Measurements from ENCODE around the gene GAS7.

Gene GAS7

DNA sequence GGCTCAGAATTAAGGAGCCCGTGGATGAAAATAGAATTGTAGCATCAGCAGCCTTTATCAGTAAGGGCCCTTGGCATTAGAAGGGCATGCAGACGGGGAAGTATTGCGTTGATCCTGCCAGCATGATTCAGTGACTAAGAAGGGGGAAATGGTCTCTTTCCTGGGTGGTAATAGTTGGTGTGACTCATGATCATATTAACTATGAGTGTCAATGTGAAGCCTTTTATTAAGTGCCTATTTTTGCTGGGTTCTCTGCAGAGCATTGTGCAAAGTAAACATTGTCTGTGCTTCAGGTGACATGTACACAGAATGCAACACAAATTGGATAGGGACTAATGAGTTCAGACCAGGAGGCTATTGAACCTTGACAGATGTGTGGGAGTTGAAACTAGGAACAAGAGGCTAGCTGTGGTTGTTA is 317.8 kb downstream of the GAS7 start:
- DNase-seq = peak; percentile 84 to 95 (median 88)

DNA sequence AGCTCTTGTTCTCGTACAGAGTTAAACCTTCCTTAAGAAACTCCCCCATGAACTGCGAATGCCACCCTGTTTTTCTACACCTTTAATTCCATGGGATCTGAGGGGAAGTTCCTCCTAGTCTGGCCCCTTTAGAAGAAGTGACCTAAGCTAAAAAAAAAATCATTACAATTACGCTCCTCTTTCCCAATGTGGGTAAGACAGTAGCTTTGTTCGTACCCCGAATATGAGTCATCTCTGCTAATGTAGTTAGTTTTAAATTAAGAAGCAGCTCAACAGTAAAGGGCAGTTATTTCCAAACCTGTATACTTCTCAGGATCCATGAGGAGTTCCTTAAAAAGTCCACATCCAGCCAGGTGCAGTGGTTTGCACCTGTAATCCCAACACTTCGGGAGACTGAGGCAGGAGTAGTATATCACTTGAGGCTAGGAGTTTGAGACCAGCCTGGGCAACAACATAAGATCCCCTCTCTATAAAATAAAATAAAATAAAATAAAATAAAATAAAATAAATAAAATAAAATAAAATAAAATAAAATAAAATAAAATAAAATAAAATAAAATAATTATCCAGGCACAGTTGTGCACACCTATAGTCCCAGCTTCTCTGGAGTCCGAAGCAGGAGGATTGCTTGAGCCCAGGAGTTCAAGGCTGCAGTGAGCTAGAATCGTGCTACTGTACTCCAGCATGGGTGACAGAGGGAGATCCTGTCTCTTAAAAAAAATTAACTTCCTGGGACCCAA is 319.4 kb downstream of the GAS7 start:
- peak; percentile 47 to 89 (median 66) for DNase-seq

DNA sequence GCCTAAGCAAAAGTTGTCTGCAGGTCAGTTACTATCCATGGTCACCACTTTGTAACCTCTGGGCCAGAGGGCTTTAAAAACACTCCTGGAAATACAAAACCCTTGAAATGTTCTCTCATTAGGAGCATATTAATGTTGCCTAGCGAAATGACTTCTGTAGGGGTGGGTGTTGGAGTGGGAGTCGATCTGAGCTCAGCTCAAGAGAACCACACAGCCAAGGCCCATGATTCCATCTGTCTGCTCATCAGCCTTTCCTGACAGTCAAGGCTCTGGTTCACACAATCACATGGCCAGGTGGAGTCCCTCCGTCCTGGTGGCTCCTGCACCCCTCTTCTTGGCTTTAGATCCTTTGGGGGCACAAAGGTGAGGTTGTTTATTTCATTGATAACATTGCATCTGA is 320.1 kb downstream of the GAS7 start:
- peak; percentile 38 to 69 (median 61) for DNase-seq

DNA sequence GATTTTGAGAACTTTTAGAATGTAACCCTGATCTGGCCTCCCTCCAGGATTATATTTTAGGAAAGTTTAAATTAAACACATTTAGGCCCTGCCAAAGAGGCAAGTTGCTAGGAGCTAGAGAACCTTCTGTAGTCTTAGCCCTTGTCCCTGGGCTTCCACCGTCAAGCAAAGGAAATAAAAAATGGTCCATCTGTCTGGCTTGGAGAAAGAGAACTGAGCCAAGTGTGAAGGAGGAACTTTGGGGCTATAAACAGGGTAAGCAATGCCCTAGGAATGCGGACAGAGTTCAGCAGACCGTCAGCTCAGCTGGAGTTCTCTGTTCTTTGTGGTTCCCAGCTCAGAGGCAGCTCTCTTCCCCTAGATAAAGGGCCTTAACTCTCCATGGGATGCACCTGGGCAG is 323.0 kb downstream of the GAS7 start:
- peak; percentile 35 to 73 (median 50) for DNase-seq

DNA sequence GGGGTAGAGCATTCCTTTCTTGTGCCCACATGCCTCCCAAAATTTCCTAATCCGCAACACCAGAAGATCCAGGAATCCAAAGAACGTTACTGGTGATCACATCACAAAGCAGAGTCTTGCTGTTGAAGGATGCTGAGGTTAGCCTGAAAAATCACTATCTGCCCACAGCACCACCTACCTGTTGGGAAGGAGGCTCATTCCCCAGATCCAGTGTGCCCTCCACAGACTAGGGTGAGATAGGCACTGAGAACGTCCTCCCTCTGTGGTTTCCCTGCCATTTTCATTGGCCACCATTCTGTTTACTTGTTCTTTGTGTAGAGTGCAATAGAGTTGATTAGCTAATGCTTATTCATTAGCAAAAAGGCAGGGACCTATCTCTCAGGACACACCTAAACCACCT is 323.7 kb downstream of the GAS7 start:
- DNase-seq = no peak

DNA sequence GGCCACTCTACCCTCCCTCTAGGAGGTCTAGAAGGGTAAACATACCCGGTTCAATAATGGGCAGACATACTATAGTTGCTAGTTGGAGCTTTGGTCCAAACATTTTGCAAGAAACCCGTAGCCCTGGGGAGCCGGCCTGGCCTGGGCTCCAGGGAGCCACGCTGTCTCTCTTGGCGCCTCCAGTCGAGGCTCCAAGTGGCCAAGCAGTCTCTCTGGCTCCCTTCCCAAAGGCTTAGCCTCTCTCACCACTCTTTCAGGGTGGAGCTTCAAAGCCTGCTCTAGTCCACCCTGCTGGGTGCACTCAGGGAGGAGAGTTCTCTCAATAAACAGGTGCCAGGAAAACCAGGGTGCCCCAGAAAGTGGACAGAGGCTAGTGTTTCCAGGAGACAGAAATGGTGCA is 325.6 kb downstream of the GAS7 start:
- DNase-seq = no peak

DNA sequence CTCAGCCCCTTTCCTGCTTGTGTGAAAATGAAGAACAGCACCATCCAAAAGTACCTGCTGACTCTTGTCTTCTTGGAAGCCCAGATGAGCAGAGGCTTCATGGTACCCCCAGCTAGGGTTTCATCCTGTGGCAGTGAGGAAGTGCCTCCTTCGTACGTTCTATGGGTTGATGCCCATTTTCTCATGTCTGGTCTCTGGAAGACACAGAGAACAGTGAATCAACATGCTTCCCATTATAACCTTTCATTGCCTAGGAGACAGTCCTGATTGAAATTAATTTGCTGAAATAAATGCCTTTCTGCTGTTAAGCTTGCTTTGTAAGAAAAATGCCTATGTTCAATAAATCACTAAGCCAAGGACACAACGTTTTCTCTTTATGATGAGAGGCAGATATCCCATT is 329.9 kb downstream of the GAS7 start:
- DNase-seq = no peak

DNA sequence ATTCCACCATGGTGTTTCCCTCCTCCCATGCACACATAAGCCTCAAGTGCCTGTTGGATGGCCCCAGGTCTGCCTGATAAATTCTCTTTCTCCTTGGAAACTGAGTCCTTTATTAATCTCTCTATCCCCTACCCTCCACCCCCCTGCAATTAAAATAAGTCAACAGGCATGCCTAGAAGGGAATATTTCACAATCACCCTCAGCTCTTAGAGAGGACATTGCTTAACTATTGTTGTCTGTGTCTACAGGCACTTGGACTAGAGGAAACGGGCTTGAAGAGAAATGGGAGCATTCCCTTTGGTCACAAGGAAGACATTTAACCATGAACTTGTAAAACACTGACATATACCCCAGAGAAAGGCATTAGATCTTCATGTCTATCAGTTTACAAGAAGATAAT is 332.8 kb downstream of the GAS7 start:
- peak; percentile 35 to 82 (median 60) for DNase-seq

DNA sequence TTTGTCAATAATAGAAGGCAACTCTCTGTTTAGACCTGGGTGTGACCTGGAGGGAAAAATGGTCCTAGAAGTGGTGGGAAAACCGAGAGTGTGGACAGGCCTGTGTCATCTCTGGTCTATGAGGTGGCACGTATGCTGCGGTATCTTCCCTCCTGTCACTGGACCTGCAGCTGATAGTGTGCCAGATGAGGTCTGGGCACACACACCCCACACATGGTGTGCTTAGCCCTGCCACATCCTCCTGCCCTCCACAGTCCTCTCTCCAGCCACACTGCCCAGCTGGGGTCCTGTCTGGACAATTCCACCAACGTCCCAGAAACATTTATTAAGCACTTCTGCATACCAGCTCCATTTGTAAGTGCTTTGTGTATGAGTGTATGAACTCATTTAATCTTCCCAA is 335.5 kb downstream of the GAS7 start:
- no peak for DNase-seq

DNA sequence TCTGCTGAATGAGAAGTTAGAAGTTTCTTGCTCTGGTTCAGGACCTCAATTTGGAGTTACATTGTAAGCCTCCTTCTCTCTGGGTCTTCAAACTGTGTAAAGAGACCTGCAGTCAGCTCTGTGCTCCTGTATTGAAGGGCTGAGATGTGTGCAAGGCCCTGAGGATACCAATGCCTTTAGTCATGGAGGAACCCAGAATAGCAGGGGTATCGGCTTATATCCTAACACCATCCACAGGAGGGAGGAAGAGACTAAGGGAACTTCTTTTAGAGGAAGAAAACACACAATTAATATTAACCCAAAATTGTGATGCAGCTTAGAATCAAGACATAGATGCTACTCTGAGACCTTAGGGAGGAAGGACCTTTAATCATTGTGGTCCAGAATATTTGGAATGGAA is 336.2 kb downstream of the GAS7 start:
- peak; percentile 14 to 58 (median 39) for DNase-seq

DNA sequence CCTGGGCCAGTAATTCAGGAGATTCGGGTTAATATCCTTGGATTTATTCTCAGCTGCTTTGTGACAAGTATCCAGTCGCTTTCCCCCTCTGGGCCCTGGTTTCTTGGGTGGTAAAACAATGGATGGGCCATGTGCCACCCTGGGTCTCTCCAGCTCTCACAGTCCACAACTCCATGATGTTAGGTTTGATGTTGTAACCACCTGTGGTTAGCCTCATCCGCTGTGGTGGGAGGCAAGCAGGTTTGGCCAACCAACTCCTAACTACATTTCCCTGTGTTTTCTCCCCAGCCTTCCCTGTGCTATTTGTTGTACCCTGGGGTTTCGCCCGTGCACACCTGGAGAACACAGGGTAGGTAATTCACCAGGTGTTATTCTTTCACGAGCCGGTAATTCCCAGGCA is 337.6 kb downstream of the GAS7 start:
- no peak for DNase-seq
